GM12878 (cell line): ENCODE data around the gene NCL. TPM values are rescaled to one million over a fixed set of nuclear protein-coding genes. Genes with fewer than 3 reads are reported as not detected.
"Not testable (repeated sequence)": the region's sequence is repeated elsewhere in the genome, so short reads cannot be mapped to it uniquely, and the experiment has no call there.

Experiments
- ATAC-seq: fragments of 200-7000 bp; cut with Tn5 transposase; 3 replicates; pipeline ENCODE4 v1.9.1; 2020; ENCODE audit warnings: mild to moderate bottlenecking, moderate library complexity
- BruUV-seq: library from RNA; stranded (reverse); fragments of 400-500 nt; replicated peaks from 2 replicates; lab custom pipeline; 2021; lab: Mats Ljungman, UMichigan
- CTCF ChIA-PET: fragments of 300-600 bp; sonication (Branson Sonifier 250); formaldehyde crosslinking; extraction: SDS; loops from one replicate; lab custom pipeline; 2021; ENCODE audit warnings: inconsistent platforms; lab: Yijun Ruan, JAX
- POLR2A ChIA-PET: fragments of 350-600 bp; formaldehyde crosslinking; extraction: SDS; loops from one replicate; lab custom pipeline; 2021; ENCODE audit warnings: inconsistent platforms; lab: Charles Lee
- RAD21 ChIA-PET: fragments of 300-600 bp; sonication (Branson Sonifier 250); formaldehyde crosslinking; loops from one replicate; lab custom pipeline; 2023; ENCODE audit warnings: antibody characterized with exemption; ENCODE audit not compliant: unreplicated experiment; lab: Charles Lee
- SMC1A ChIA-PET: fragments of 300-600 bp; sonication (Branson Sonifier 250); formaldehyde crosslinking; loops from one replicate; lab custom pipeline; 2023; ENCODE audit not compliant: unreplicated experiment, uncharacterized antibody; lab: Charles Lee
- DNase-seq: peaks from one replicate; pipeline ENCODE4 v3.0.0-alpha.2; 2011; ENCODE audit warnings: low read depth, low spot score
- FAIRE-seq: peaks from 3 replicates; lab custom pipeline; 2011; peaks lifted over from hg19 to GRCh38; lab: Jason Lieb, UNC
- H2AFZ ChIP-seq: 2 replicates; pipeline ENCODE4 v1.6.0; 2011; ENCODE audit warnings: low read depth, low read length, control low read depth; ENCODE audit not compliant: control insufficient read depth
- H3K27ac ChIP-seq: 2 replicates; pipeline ENCODE4 v1.5.1; 2011; ENCODE audit warnings: control low read depth; ENCODE audit not compliant: control insufficient read depth, insufficient read depth
- H3K27me3 ChIP-seq, 2 experiments: replicated peaks in 1 of 2; 2 replicates each; pipeline versions ENCODE4 v1.6.0 to v1.6.1; 2011; ENCODE audit warnings: low read length in 1 of 2; ENCODE audit not compliant: control insufficient read depth in 2 of 2, insufficient read depth in 2 of 2
- H3K36me3 ChIP-seq, 2 experiments: 2 replicates each; pipeline ENCODE4 v1.5.1; 2011; ENCODE audit warnings: low read length in 1 of 2; ENCODE audit not compliant: control insufficient read depth in 2 of 2, insufficient read depth in 2 of 2
- H3K4me1 ChIP-seq: 2 replicates; pipeline ENCODE4 v1.6.1; 2011; ENCODE audit warnings: mild to moderate bottlenecking, low read length, moderate library complexity, mixed read lengths; ENCODE audit not compliant: control insufficient read depth, insufficient read depth
- H3K4me2 ChIP-seq: 2 replicates; pipeline ENCODE4 v1.6.0; 2011; ENCODE audit warnings: control low read depth; ENCODE audit not compliant: control insufficient read depth, insufficient read depth
- H3K4me3 ChIP-seq: fragments of 200-600 bp; sonication (generic); 2 replicates; pipeline ENCODE4 v1.5.1; 2016
- H3K79me2 ChIP-seq: 2 replicates; pipeline ENCODE4 v1.6.0; 2011; ENCODE audit warnings: low read length; ENCODE audit not compliant: control insufficient read depth, insufficient read depth
- H3K9ac ChIP-seq: 2 replicates; pipeline ENCODE4 v1.8.0; 2011; ENCODE audit warnings: low read length, control low read depth, mixed read lengths; ENCODE audit not compliant: control insufficient read depth, insufficient read depth
- H3K9me3 ChIP-seq: replicated peaks from 3 replicates; pipeline ENCODE4 v1.5.1; 2011; ENCODE audit warnings: mild to moderate bottlenecking, low read length; ENCODE audit not compliant: control insufficient read depth, insufficient read depth
- H4K20me1 ChIP-seq: 2 replicates; pipeline ENCODE4 v1.6.0; 2011; ENCODE audit not compliant: control insufficient read depth, insufficient read depth
- WGBS: methylation state at CpG from one replicate; pipeline ENCODE4 v1.1.6; 2016; ENCODE audit warnings: low lambda C conversion rate; ENCODE audit not compliant: insufficient replicate concordance, insufficient coverage; ENCODE audit errors: missing lambda C conversion rate; 5-methylcytosine and 5-hydroxymethylcytosine counted together
- in situ Hi-C: fragments of 300-500 bp; cut with MboI; formaldehyde crosslinking; loops from 9 replicates; pipeline ENCODE4 v1.14.3; 2018; ENCODE audit warnings: mixed read lengths
- intact Hi-C: fragments of 100-400 bp; cut with micrococcal nuclease; formaldehyde crosslinking; loops from one replicate; pipeline ENCODE4 v1.14.2; 2022; ENCODE audit not compliant: unreplicated experiment
- polyA plus RNA-seq, 11 experiments: library from polyadenylated mRNA; depleted of rRNA in 4 of 11; unstranded in 6 of 11; stranded (reverse) in 5 of 11; fragments of >200 nt; fragmentation: Nextera tagmentation in 4 of 11; fragmentation: Illumina TruSeq in 1 of 11; extraction: Ambion mirVana in 4 of 11; extraction: Trizol in 1 of 11; gene quantifications; 1 replicate in 1 of 11; 2 replicates in 10 of 11; pipeline versions ENCODE4 v1.2.1 to v1.2.3, GENCODE V29; 2011 to 2016; ENCODE audit warnings: inconsistent platforms in 2 of 11, missing spikeins in 2 of 11, low read depth in 1 of 11
- small RNA-seq: library from RNA; depleted of rRNA; stranded (forward); fragments of <200 nt; gene quantifications from one replicate; pipeline ENCODE3, GENCODE V24; 2014
- total RNA-seq, 4 experiments: library from RNA; depleted of rRNA in 3 of 4; stranded (reverse); fragments of >200 nt in 3 of 4; fragmentation: Illumina TruSeq in 1 of 4; extraction: Trizol in 1 of 4; gene quantifications; 2 replicates each; pipeline versions ENCODE4 v1.2.1 to v1.2.3, GENCODE V29; 2013 to 2021

NCL gene
- total and polyA plus RNA-seq, 10 of the 15 experiments (the other 5 are each of a cell fraction or from before 2014, with no cell fraction given) = 123 to 1,207 (median 529) TPM

DNA sequence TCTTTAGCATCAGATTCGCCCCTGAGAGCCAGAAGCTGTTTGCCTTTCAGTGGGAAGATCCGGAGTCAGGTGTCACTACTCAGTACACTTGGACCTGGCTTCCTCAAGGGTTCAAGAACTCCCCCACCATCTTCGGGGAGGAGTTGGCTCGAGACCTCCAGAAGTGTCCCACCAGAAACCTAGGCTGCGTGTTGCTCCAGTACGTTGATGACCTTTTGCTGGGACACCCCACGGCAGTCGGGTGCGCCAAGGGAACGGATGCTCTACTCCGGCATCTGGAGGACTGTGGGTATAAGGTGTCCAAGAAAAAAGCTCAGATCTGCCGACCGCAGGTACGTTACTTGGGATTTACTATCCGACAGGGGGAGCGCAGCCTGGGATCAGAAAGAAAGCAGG lies 60.1 kb downstream of the NCL start:
- H4K20me1 ChIP-seq, DNase-seq, H3K9me3 ChIP-seq, BruUV-seq, intact Hi-C loops, H3K4me3 ChIP-seq, H2AFZ ChIP-seq, H3K9ac ChIP-seq, ATAC-seq, H3K79me2 ChIP-seq, H3K36me3 ChIP-seq, H3K4me2 ChIP-seq, FAIRE-seq, H3K27me3 ChIP-seq, in situ Hi-C loops, H3K27ac ChIP-seq: not testable (repeated sequence)
- WGBS = 87% methylated on average over 16 of the region's 16 CpGs
- ChIA-PET POLR2A (interaction anchor here (1.3 kb wide), 1 partner anchor 8 kb away, joined by 4 read pairs; the partner anchor contains the start of gene B3GNT7), RAD21 (interaction anchor here (0.7 to 0.9 kb wide), 2 partner anchors 106 to 300 kb away, joined by 3 read pairs; no protein-coding TSS in a partner anchor), CTCF (interaction anchor here (0.6 to 12.3 kb wide), 10 partner anchors 11 to 301 kb away, joined by 3 to 234 read pairs (median 8); no protein-coding TSS in a partner anchor), SMC1A (interaction anchor here (1.8 to 5.2 kb wide), 5 partner anchors 7 to 177 kb away, joined by 7 to 26 read pairs (median 10); no protein-coding TSS in a partner anchor)
- H3K4me1 ChIP-seq = peaks cover 16% of the 10 kb centered on the region

Small RNA genes within 50 kb of the gene (small RNA-seq; reads per million reads assigned to genes)
- gene RNU2-22P = not detected
- gene SNORA75 = 28.6 reads per million, percentile 98 among the genes with 10 or more reads in this experiment
- not detected for gene SNORD20
- 1,172 reads per million, percentile 100 among the genes with 10 or more reads in this experiment for gene SNORD82

Other genes starting within 250 kb of the NCL start
- 7.2 and 7.9 TPM in 2 replicates for gene B3GNT7, start 68.8 kb downstream of the NCL start, total RNA-seq (2014; rRNA removed)
- 2.6 and 3.0 TPM in 2 replicates for gene B3GNT7, start 68.8 kb downstream of the NCL start, total RNA-seq (2014; rRNA removed; fragmentation: Illumina TruSeq; extraction: Trizol)
- 10.1 and 12.6 TPM in 2 replicates for gene B3GNT7, start 68.8 kb downstream of the NCL start, total RNA-seq (2021)
- gene B3GNT7, start 68.8 kb downstream of the NCL start, polyA plus RNA-seq (2011; rRNA removed) = 0.52 and 0.91 TPM in 2 replicates
- gene B3GNT7, start 68.8 kb downstream of the NCL start, polyA plus RNA-seq (2014; fragmentation: Illumina TruSeq; extraction: Trizol) = 1.2 and 3.8 TPM in 2 replicates
- gene B3GNT7, start 68.8 kb downstream of the NCL start, polyA plus RNA-seq (2014; fragmentation: Nextera tagmentation; extraction: Ambion mirVana) = 1 to 10 TPM; 1.1 to 1.3 TPM
- 3.5 and 4.2 TPM in 2 replicates for gene B3GNT7, start 68.8 kb downstream of the NCL start, polyA plus RNA-seq (2014; rRNA removed)
- 1 to 10 TPM; 4.5 to 5.2 TPM for gene B3GNT7, start 68.8 kb downstream of the NCL start, polyA plus RNA-seq (2016; fragmentation: Nextera tagmentation; extraction: Ambion mirVana)
- gene NMUR1, start 66.0 kb upstream of the NCL start, total RNA-seq (2014; rRNA removed) = under 0.01 and 0.05 TPM in 2 replicates
- gene NMUR1, start 66.0 kb upstream of the NCL start, total RNA-seq (2014; rRNA removed; fragmentation: Illumina TruSeq; extraction: Trizol) = not detected in 2 replicates
- gene NMUR1, start 66.0 kb upstream of the NCL start, total RNA-seq (2021) = 0.08 TPM in 1 of 2 replicates, not detected in the other
- gene NMUR1, start 66.0 kb upstream of the NCL start, polyA plus RNA-seq (2011; rRNA removed) = 0.01 and 0.03 TPM in 2 replicates
- not detected in 2 replicates for gene NMUR1, start 66.0 kb upstream of the NCL start, polyA plus RNA-seq (2014; fragmentation: Illumina TruSeq; extraction: Trizol)
- gene NMUR1, start 66.0 kb upstream of the NCL start, polyA plus RNA-seq (2014; fragmentation: Nextera tagmentation; extraction: Ambion mirVana) = under 1 TPM in 1 of 2 experiments, not detected in 1; 0.02 TPM
- 0.03 TPM in 1 of 2 replicates, not detected in the other for gene NMUR1, start 66.0 kb upstream of the NCL start, polyA plus RNA-seq (2014; rRNA removed)
- under 1 TPM in 1 of 2 experiments, not detected in 1; 0.04 TPM for gene NMUR1, start 66.0 kb upstream of the NCL start, polyA plus RNA-seq (2016; fragmentation: Nextera tagmentation; extraction: Ambion mirVana)
- gene TEX44, start 128.4 kb upstream of the NCL start, total RNA-seq (2014; rRNA removed) = not detected in 2 replicates
- not detected in 2 replicates for gene TEX44, start 128.4 kb upstream of the NCL start, total RNA-seq (2014; rRNA removed; fragmentation: Illumina TruSeq; extraction: Trizol)
- gene TEX44, start 128.4 kb upstream of the NCL start, total RNA-seq (2021) = not detected in 2 replicates
- gene TEX44, start 128.4 kb upstream of the NCL start, polyA plus RNA-seq (2011; rRNA removed) = not detected in 2 replicates
- not detected in 2 replicates for gene TEX44, start 128.4 kb upstream of the NCL start, polyA plus RNA-seq (2014; fragmentation: Illumina TruSeq; extraction: Trizol)
- gene TEX44, start 128.4 kb upstream of the NCL start, polyA plus RNA-seq (2014; fragmentation: Nextera tagmentation; extraction: Ambion mirVana) = not detected
- not detected in 2 replicates for gene TEX44, start 128.4 kb upstream of the NCL start, polyA plus RNA-seq (2014; rRNA removed)
- not detected for gene TEX44, start 128.4 kb upstream of the NCL start, polyA plus RNA-seq (2016; fragmentation: Nextera tagmentation; extraction: Ambion mirVana)
- gene PTMA, start 244.0 kb upstream of the NCL start, total RNA-seq (2014; rRNA removed) = 1,683 and 1,891 TPM in 2 replicates
- 3,682 and 3,944 TPM in 2 replicates for gene PTMA, start 244.0 kb upstream of the NCL start, total RNA-seq (2014; rRNA removed; fragmentation: Illumina TruSeq; extraction: Trizol)
- 2,403 and 2,413 TPM in 2 replicates for gene PTMA, start 244.0 kb upstream of the NCL start, total RNA-seq (2021)
- gene PTMA, start 244.0 kb upstream of the NCL start, polyA plus RNA-seq (2011; rRNA removed) = 1,144 and 1,534 TPM in 2 replicates
- gene PTMA, start 244.0 kb upstream of the NCL start, polyA plus RNA-seq (2014; fragmentation: Illumina TruSeq; extraction: Trizol) = 2,851 and 4,022 TPM in 2 replicates
- gene PTMA, start 244.0 kb upstream of the NCL start, polyA plus RNA-seq (2014; fragmentation: Nextera tagmentation; extraction: Ambion mirVana) = 1,000 to 10,000 TPM; 3,548 to 5,018 TPM
- gene PTMA, start 244.0 kb upstream of the NCL start, polyA plus RNA-seq (2014; rRNA removed) = 2,120 and 2,624 TPM in 2 replicates
- 1,000 to 10,000 TPM; 3,379 to 3,894 TPM for gene PTMA, start 244.0 kb upstream of the NCL start, polyA plus RNA-seq (2016; fragmentation: Nextera tagmentation; extraction: Ambion mirVana)